Upper lobe of left lung (tissue), 6 donors: ENCODE measurements around the gene LCE2B. TPM values are rescaled to one million over a fixed set of nuclear protein-coding genes. Genes with fewer than 3 reads are reported as not detected.

Experiments used
- ATAC-seq, 2 donors: fragments of 200-7000 bp; cut with Tn5 transposase; one replicate each; pipeline ENCODE4 v1.9.1; 2022; ENCODE audit warnings: mild to moderate bottlenecking in 2 of 2, moderate library complexity in 2 of 2; ENCODE audit not compliant: low FRiP score in 2 of 2
- DNase-seq, 2 donors: peaks; one replicate each; pipeline ENCODE4 v3.0.0-alpha.2; 2019 to 2020
- H3K27ac ChIP-seq, 4 donors: fragments of 200-600 bp; sonication (generic); one replicate each; pipeline ENCODE4 v1.5.1; 2016 to 2019
- H3K27me3 ChIP-seq, 4 donors: fragments of 200-600 bp; sonication (generic); one replicate each; pipeline ENCODE4 v1.5.1; 2017 to 2019
- H3K36me3 ChIP-seq, 4 donors: fragments of 200-600 bp; sonication (generic); one replicate each; pipeline ENCODE4 v1.5.1; 2016 to 2019
- H3K4me1 ChIP-seq, 4 donors: fragments of 200-600 bp; sonication (generic); one replicate each; pipeline ENCODE4 v1.5.1; 2018 to 2019
- H3K4me3 ChIP-seq, 4 donors: fragments of 200-600 bp; sonication (generic); one replicate each; pipeline ENCODE4 v1.5.1; 2017 to 2019; ENCODE audit warnings: mild to moderate bottlenecking in 2 of 4, moderate library complexity in 1 of 4
- H3K9me3 ChIP-seq, 4 donors: fragments of 200-600 bp; sonication (generic); one replicate each; pipeline ENCODE4 v1.5.1; 2018 to 2019
- CTCF ChIP-seq, 6 experiments: fragments of 450-650 bp in 4 of 6; fragments of 200-600 bp in 2 of 6; sonication (generic) in 2 of 6; IDR thresholded peaks; one replicate each; pipeline ENCODE4 v1.5.1; 2016 to 2019; ENCODE audit warnings: antibody characterized with exemption in 6 of 6
- EP300 ChIP-seq, 4 donors: sonication (generic); formaldehyde crosslinking; IDR thresholded peaks; one replicate each; pipeline ENCODE4 v1.5.1; 2017; ENCODE audit warnings: antibody characterized with exemption in 4 of 4, control low read depth in 2 of 4
- POLR2A ChIP-seq, 4 donors: fragments of 450-650 bp; IDR thresholded peaks; one replicate each; pipeline ENCODE4 v1.5.1; 2016 to 2017; ENCODE audit warnings: antibody characterized with exemption in 4 of 4, mild to moderate bottlenecking in 2 of 4
- POLR2AphosphoS5 ChIP-seq, 2 donors: sonication (generic); formaldehyde crosslinking; IDR thresholded peaks; one replicate each; pipeline ENCODE4 v1.5.1; 2017; ENCODE audit warnings: antibody characterized with exemption in 2 of 2
- WGBS, 2 donors: methylation state at CpG; one replicate each; pipeline ENCODE4 v1.1.5; 2017 to 2018; 5-methylcytosine and 5-hydroxymethylcytosine counted together
- total RNA-seq, 6 donors: library from RNA; depleted of rRNA in 4 of 6; stranded (reverse); fragments of >200 nt in 4 of 6; gene quantifications; one replicate each; pipeline versions ENCODE4 v1.1.0 to v1.2.1, GENCODE V29; 2016 to 2021
- donor health status: DM: no; HTN: no; CAD: no; lungs with moderate emphysema.
- donor health status: DM: no; HTN: yes; CAD: no; lungs with severe emphysema.

LCE2B gene
- total RNA-seq, 6 donors from 2014 or later = not detected

GRCh38 chr1:152683846-152684245 lies 2.1 kb upstream of the LCE2B start:
- no peaks in the 10 kb centered on the region for H3K27me3 ChIP-seq
- TF ChIP-seq POLR2A (IDR thresholded peaks at IDR 0.05) = no peak
- TF ChIP-seq CTCF (IDR thresholded peaks at IDR 0.05) = no peak
- TF ChIP-seq EP300 (IDR thresholded peaks at IDR 0.05) = no peak
- H3K27ac ChIP-seq = no peak overlapping the region

GRCh38 chr1:152697701-152698600 lies 12.0 kb downstream of the LCE2B start, which contains the start of gene LCE2A:
LCE2A (plus strand) TSS chr1:152698345; CDS start chr1:152698902, 557 bp downstream.
- Histone ChIP-seq H3K27me3 (no peaks in the 10 kb centered on the region), H3K9me3 (no peaks in the 10 kb centered on the region), H3K4me1 (no peaks in the 10 kb centered on the region), H3K36me3 (no peaks in the 10 kb centered on the region), H3K27ac (no peak within 1 kb of the TSS), H3K4me3 (no peak within 1 kb of the TSS)
- no peak for TF ChIP-seq POLR2A (IDR thresholded peaks at IDR 0.05)
- TF ChIP-seq EP300 (IDR thresholded peaks at IDR 0.05) = no peak
- no peak for TF ChIP-seq POLR2AphosphoS5 (IDR thresholded peaks at IDR 0.05)
- TF ChIP-seq CTCF (IDR thresholded peaks at IDR 0.05) = no peak
- no peak for ATAC-seq
- no peak for DNase-seq
- WGBS, 2 donors = 33 to 49% methylated on average over 3 to 4 of the region's 4 CpGs

More at GRCh38 chr1:152683846-152684245, 2.1 kb upstream of the LCE2B start:
- Histone ChIP-seq H3K4me3 (no peak overlapping the region), H3K36me3 (no peaks in the 10 kb centered on the region), H3K9me3 (no peaks in the 10 kb centered on the region), H3K4me1 (no peaks in the 10 kb centered on the region)
- no peak for DNase-seq
- ATAC-seq = no peak

- TF ChIP-seq CTCF (IDR thresholded peaks at IDR 0.05) (no peak), POLR2AphosphoS5 (IDR thresholded peaks at IDR 0.05) (no peak), POLR2A (IDR thresholded peaks at IDR 0.05) (no peak), EP300 (IDR thresholded peaks at IDR 0.05) (no peak)
- Histone ChIP-seq H3K4me1 (no peaks in the 10 kb centered on the region), H3K27ac (no peak overlapping the region), H3K4me3 (no peak overlapping the region), H3K36me3 (no peaks in the 10 kb centered on the region), H3K27me3 (no peaks in the 10 kb centered on the region), H3K9me3 (peaks cover 0 to 4% (median 1%) of the 10 kb centered on the region in 4 donors)
- no peak for DNase-seq
- no peak for ATAC-seq
- 76 to 77% methylated on average over 4 of the region's 4 CpGs for WGBS, 2 donors
Measured at GRCh38 chr1:152699746-152700145, 13.8 kb downstream of the LCE2B start.

- H3K9me3 ChIP-seq = peaks cover 0 to 4% (median 1%) of the 10 kb centered on the region in 4 donors
- 62 to 79% methylated on average over 1 to 2 of the region's 2 CpGs for WGBS, 2 donors
- DNase-seq = no peak
Measured at GRCh38 chr1:152707860-152708259, 21.9 kb downstream of the LCE2B start, which contains the start of gene LCE4A. LCE4A (plus strand) TSS chr1:152708160; CDS start chr1:152709076, 916 bp downstream.

More at GRCh38 chr1:152707860-152708259, 21.9 kb downstream of the LCE2B start, which contains the start of gene LCE4A:
- H3K36me3 ChIP-seq = no peaks in the 10 kb centered on the region
- H3K27ac ChIP-seq = no peak within 1 kb of the TSS
- no peaks in the 10 kb centered on the region for H3K27me3 ChIP-seq
- no peak within 1 kb of the TSS for H3K4me3 ChIP-seq
- TF ChIP-seq POLR2A (IDR thresholded peaks at IDR 0.05) = no peak
- TF ChIP-seq POLR2AphosphoS5 (IDR thresholded peaks at IDR 0.05) = no peak
- TF ChIP-seq EP300 (IDR thresholded peaks at IDR 0.05) = no peak
- TF ChIP-seq CTCF (IDR thresholded peaks at IDR 0.05) = no peak
- ATAC-seq = no peak
- no peaks in the 10 kb centered on the region for H3K4me1 ChIP-seq
